C4-2B (cell line): Measurements from ENCODE around the gene CPNE7.

Experiments used
- H3K27ac ChIP-seq: fragments of 450-650 bp; 2 replicates; pipeline ENCODE4 v1.5.1; 2017
- CTCF ChIP-seq: fragments of 450-650 bp; conservative IDR thresholded peaks from 2 replicates; pipeline ENCODE4 v1.5.1; 2017; ENCODE audit warnings: mild to moderate bottlenecking
- ZFX ChIP-seq: fragments of 450-650 bp; IDR thresholded peaks from 2 replicates; pipeline ENCODE4 v1.6.1; 2017

The CPNE7 gene

DNA sequence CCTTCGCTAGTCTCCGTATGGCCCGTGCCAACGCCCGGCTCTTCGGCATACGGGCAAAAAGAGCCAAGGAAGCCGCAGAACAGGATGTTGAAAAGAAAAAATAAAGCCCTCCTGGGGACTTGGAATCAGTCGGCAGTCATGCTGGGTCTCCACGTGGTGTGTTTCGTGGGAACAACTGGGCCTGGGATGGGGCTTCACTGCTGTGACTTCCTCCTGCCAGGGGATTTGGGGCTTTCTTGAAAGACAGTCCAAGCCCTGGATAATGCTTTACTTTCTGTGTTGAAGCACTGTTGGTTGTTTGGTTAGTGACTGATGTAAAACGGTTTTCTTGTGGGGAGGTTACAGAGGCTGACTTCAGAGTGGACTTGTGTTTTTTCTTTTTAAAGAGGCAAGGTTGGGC lies 12.6 kb upstream of the CPNE7 start:
- H3K27ac ChIP-seq: peak overlapping the region; percentile 98
- TF ChIP-seq ZFX (no peak), CTCF (no peak)

DNA sequence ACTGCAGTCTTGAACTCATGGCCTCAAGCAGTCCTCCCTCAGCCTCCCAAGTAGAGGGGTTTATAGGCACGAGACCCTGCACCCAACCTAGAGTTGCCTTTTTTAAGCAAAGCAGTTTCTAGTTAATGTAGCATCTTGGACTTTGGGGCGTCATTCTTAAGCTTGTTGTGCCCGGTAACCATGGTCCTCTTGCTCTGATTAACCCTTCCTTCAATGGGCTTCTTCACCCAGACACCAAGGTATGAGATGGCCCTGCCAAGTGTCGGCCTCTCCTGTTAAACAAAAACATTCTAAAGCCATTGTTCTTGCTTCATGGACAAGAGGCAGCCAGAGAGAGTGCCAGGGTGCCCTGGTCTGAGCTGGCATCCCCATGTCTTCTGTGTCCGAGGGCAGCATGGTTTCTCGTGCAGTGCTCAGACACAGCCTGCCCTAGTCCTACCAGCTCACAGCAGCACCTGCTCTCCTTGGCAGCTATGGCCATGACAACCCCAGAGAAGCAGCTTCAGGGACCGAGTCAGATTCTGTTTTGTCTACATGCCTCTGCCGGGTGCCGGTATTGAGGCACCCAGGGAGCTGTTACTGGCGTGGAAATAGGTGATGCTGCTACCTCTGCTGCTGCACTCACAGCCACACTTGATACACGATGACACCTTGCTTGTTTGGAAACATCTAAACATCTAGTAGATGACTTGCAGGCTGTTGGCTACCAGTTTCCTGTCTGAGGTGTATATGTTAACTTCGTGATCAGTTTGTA lies 11.7 kb upstream of the CPNE7 start:
- peak overlapping the region; percentile 98 for H3K27ac ChIP-seq
- no peak for TF ChIP-seq ZFX
- TF ChIP-seq CTCF: no peak

DNA sequence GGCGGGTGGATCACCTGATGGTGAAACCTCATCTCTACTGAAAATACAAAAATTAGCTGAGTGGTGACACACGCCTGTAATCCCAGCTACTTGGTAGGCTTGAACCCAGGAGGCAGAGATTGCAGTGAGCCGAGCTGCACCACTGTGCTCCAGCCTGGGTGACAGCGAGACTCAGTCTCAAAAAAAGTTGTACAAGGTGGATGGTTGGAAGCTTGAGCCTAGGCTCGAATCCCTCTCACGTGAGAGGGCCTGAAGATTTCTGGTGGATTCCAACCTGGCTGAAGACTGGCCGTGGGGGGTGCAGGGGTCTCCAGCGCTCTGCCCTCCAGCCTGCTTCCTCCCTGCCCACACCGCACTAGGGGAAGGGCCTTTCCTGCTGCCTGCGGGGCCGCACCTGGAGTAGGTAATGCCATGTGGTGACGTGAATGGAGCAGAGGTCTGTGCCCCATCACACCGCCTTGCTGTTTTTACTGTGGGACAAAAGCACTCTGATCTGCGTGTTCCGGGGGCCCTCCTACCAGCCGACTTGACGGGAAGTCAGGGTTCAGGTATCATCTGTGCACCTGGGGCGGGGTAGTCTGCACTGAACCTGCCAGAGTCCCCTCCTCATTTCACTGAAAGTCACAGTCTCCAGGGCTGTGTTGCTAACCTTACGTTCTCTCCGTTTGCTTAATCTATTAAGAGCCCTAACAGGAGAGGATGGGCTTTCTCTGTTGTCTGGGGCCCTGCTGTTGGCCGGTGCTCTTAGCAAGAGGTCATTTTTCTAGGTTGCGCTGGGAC lies 10.9 kb upstream of the CPNE7 start:
- TF ChIP-seq CTCF: no peak
- no peak for TF ChIP-seq ZFX
- H3K27ac ChIP-seq: peak overlapping the region; percentile 98

DNA sequence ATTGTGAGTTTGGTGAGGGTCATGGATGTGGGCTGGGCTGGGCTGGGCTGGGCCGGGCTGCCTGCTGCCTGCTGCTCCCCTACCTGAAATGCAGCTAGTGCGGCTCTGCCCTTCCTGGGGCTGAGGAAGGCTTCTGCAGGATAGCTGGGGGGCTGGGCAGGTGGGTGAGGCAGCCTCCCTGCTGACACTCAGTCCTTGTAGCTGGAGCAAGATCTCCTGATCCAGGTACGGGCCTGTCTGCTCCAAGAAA lies 10.4 kb upstream of the CPNE7 start:
- peak overlapping the region; percentile 98 for H3K27ac ChIP-seq

GRCh38 chr16:89565506-89566372 lies 9.8 kb upstream of the CPNE7 start:
- TF ChIP-seq CTCF (peak; percentile 86), ZFX (no peak)
- peak overlapping the region; percentile 98 for H3K27ac ChIP-seq

More for the DNA sequence above, 10.4 kb upstream of the CPNE7 start:
- TF ChIP-seq ZFX (no peak), CTCF (no peak)

- TF ChIP-seq ZFX: no peak
- no peak for TF ChIP-seq CTCF
- H3K27ac ChIP-seq: no peak overlapping the region
Measured at GRCh38 chr16:89567656-89568594, 7.6 kb upstream of the CPNE7 start.
